Heart left ventricle (tissue), 13 donors: ENCODE results near the gene ANKRD40CL.

Experiments
- CTCF ChIP-seq, 12 donors: fragments of 200-600 bp; sonication (generic) in 4 of 12; IDR thresholded peaks; one replicate each; pipeline versions ENCODE4 v1.5.0 to v1.8.0; 2018 to 2022; ENCODE audit warnings: antibody characterized with exemption in 12 of 12, mild to moderate bottlenecking in 5 of 12
- POLR2A ChIP-seq, 2 donors: fragments of 450-650 bp; IDR thresholded peaks; one replicate each; pipeline ENCODE4 v1.6.1; 2017; ENCODE audit warnings: antibody characterized with exemption in 2 of 2, mild to moderate bottlenecking in 2 of 2, moderate library complexity in 2 of 2
- donor health status: ischemic (EF 13 %, LVEDD 7.1; RV severe dilation, severe dysfunction).
- donor health status: DM: no; HTN: yes; CAD: no.
- donor health status: DM: no; HTN: no; CAD: no.
- donor health status: ischemic (EF 25% LVEDD 6.9; RV normal size, moderate dysfunction).
- donor health status: ischemic (EF 25% LVEDD 5.7; RV mildly dilated, moderate dysfunction).
- donor health status: ischemic (EF 35%, LVEDD 5.7; RV mildly dilated, moderate dysfunction).
- donor health status: nonischemic (EF 11% LVEDD 7.7; RV severe dilation, severe dysfunction).
- donor health status: DM: yes; HTN: yes; CAD: no.
- donor health status: PGD.
- donor health status: ischemic (EF 29% LVEDD 5.4; RV normal size, mild dysfunction).
- donor health status: nonischemic (EF 23%, LVEDD 6.1; RV moderate dilation, normal function).

DNA sequence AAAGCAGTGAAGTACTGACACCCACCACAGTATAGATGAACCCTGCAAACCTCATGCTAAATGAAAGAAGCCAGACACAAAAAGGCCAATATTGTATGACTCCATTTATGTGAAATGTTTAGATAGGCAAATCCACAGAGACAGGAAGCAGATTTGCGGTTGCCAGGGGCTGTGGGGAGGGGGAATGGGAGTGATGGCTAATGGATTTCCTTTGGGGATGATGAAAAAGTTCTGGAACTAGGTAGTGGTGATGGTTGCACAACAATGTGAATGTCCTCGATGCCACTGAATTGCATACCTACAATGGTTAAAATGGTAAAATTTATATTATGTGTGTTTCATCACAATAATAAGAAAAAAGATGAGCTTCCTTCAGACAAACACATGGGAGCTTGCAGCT, 39.7 kb upstream of the ANKRD40CL start:
- no peak for TF ChIP-seq CTCF (IDR thresholded peaks at IDR 0.05)
- no peak for TF ChIP-seq POLR2A (IDR thresholded peaks at IDR 0.05)
